ENCODE results near the gene LMLN. TPM values are rescaled to one million over a fixed set of nuclear protein-coding genes. Genes with fewer than 3 reads are reported as not detected.

LMLN gene
- total RNA-seq, 1 experiment from 2014 or later = 2.8 TPM

DNA sequence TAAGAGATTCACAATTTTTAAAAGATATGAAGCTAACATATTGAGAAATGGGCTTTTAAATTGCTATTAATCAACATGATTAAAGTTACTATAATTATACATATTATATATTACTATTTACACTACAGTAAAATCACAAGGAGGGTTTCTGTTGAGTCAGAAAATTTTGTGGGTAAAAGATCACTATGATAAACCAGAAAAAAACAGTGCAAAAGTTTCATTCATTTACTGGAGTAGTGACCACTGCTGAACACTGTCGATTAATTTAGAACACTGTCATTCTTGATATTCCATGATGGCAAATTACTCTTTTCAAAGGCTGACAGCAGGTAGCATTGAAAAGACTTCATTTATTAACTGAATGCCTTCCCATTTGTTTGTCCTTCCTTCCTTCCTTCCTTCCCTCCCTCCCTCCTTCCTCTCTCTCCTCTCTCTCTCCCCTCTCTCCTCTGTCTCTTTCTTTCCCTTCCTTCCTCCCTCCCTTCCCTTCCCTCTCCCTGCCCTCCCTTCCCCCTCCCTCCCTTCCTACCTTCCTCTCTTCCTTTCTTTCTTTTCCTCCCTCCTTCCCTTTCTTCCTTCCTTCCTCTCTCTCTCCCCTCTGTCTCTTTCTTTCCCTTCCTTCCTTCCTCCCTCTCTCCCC, 19.2 kb upstream of the LMLN start:
- Histone ChIP-seq H3K9me2 (replicated peaks; ENCODE audit: insufficient read depth, low read length) (no peaks in the 10 kb centered on the region), H3K79me2 (ENCODE audit: low read length) (no peaks in the 10 kb centered on the region), H3K27me3 (ENCODE audit: low read length) (no peaks in the 10 kb centered on the region), H2AFZ (ENCODE audit: low read length) (no peak overlapping the region), H3K9ac (ENCODE audit: low read length) (no peak overlapping the region), H3K9me3 (ENCODE audit: low read length) (no peaks in the 10 kb centered on the region), H3K4me1 (ENCODE audit: low read length) (peaks cover 22% of the 10 kb centered on the region), H3K27ac (ENCODE audit: low read length) (no peak overlapping the region), H3K4me3 (ENCODE audit: low read length) (no peak overlapping the region), H3K36me3 (ENCODE audit: insufficient read depth, low read length) (no peaks in the 10 kb centered on the region), H4K20me1 (ENCODE audit: insufficient read depth, low read depth, low read length) (no peaks in the 10 kb centered on the region), H3K4me2 (ENCODE audit: low read depth, low read length, poor library complexity, severe bottlenecking) (no peak overlapping the region)
- no peak for DNase-seq

DNA sequence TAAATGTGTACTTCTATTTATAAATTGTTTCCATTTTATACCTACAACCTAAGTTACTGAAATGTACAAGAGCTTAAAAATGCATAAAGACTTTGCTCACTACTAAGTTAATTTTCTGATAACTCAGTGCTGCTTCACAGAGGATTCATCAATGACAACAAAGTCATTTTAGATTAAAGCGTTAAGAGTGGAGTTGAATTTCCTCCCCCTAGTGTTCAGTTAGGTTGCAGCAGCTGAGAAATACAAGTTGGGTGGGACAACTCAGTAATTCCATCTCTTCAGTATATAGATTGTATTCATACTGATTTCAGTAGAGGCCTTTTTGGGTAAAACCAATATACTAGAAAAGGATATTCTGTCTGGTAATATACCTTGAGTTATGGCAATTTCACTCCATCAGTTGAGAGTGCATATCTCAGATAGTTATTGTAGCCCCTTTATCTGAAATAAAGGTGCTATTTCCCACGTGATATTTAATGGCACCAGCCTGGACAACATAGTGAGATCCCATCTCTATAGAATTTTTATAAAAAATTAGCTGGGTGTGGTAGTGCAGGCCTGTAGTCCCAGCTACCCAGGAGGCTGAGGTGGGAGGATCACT, 17.0 kb upstream of the LMLN start:
- Histone ChIP-seq H3K9me3 (ENCODE audit: low read length) (no peaks in the 10 kb centered on the region), H3K27ac (ENCODE audit: low read length) (no peak overlapping the region), H3K4me2 (ENCODE audit: low read depth, low read length, poor library complexity, severe bottlenecking) (no peak overlapping the region), H3K9me2 (replicated peaks; ENCODE audit: insufficient read depth, low read length) (no peaks in the 10 kb centered on the region), H3K36me3 (ENCODE audit: insufficient read depth, low read length) (no peaks in the 10 kb centered on the region), H3K9ac (ENCODE audit: low read length) (no peak overlapping the region), H3K4me3 (ENCODE audit: low read length) (no peak overlapping the region), H3K79me2 (ENCODE audit: low read length) (no peaks in the 10 kb centered on the region), H2AFZ (ENCODE audit: low read length) (no peak overlapping the region), H3K27me3 (ENCODE audit: low read length) (no peaks in the 10 kb centered on the region), H4K20me1 (ENCODE audit: insufficient read depth, low read depth, low read length) (no peaks in the 10 kb centered on the region), H3K4me1 (ENCODE audit: low read length) (peaks cover 10% of the 10 kb centered on the region)
- peak; percentile 88 for DNase-seq

DNA sequence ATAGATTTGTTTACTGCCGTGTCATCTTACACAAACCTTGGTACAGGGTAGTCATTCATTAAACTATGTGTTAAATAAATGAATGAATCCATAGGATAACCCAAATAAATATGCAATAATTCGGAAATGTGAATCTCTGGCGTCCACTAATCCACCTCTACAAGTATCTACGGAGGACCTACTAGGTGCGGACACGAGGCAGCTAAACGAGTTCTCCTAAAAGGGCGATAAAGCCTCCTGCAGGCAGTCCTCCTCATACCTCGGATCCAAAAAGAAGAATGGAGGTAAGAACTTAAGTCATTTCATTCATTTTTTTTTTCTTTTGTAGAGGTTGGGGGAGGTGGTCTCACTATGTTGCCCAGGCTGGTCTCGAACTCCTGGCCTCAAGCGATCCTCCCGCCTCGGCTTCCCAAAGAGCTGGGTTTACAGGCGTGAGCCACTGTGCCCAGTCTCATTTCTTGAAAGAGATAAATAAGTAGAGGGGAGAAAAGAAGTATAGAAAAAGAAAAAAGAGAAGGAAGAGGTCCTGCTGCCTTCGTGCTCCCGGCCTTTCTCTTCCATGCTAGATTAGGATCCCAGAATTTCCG, 10.7 kb upstream of the LMLN start:
- Histone ChIP-seq H3K4me1 (ENCODE audit: low read length) (peaks cover 27% of the 10 kb centered on the region), H2AFZ (ENCODE audit: low read length) (peak overlapping the region; percentile 24; the same call in 1 of the 2 replicates), H3K4me2 (ENCODE audit: low read depth, low read length, poor library complexity, severe bottlenecking) (peak overlapping the region; percentile 92), H3K27me3 (ENCODE audit: low read length) (no peaks in the 10 kb centered on the region), H3K9me3 (ENCODE audit: low read length) (no peaks in the 10 kb centered on the region), H3K36me3 (ENCODE audit: insufficient read depth, low read length) (peaks cover 36% of the 10 kb centered on the region), H3K27ac (ENCODE audit: low read length) (no peak overlapping the region), H3K79me2 (ENCODE audit: low read length) (peaks cover 40% of the 10 kb centered on the region), H3K9ac (ENCODE audit: low read length) (peak overlapping the region; percentile 80), H4K20me1 (ENCODE audit: insufficient read depth, low read depth, low read length) (peaks cover 32% of the 10 kb centered on the region), H3K4me3 (ENCODE audit: low read length) (peak overlapping the region; percentile 81), H3K9me2 (replicated peaks; ENCODE audit: insufficient read depth, low read length) (no peaks in the 10 kb centered on the region)
- no peak for DNase-seq

DNA sequence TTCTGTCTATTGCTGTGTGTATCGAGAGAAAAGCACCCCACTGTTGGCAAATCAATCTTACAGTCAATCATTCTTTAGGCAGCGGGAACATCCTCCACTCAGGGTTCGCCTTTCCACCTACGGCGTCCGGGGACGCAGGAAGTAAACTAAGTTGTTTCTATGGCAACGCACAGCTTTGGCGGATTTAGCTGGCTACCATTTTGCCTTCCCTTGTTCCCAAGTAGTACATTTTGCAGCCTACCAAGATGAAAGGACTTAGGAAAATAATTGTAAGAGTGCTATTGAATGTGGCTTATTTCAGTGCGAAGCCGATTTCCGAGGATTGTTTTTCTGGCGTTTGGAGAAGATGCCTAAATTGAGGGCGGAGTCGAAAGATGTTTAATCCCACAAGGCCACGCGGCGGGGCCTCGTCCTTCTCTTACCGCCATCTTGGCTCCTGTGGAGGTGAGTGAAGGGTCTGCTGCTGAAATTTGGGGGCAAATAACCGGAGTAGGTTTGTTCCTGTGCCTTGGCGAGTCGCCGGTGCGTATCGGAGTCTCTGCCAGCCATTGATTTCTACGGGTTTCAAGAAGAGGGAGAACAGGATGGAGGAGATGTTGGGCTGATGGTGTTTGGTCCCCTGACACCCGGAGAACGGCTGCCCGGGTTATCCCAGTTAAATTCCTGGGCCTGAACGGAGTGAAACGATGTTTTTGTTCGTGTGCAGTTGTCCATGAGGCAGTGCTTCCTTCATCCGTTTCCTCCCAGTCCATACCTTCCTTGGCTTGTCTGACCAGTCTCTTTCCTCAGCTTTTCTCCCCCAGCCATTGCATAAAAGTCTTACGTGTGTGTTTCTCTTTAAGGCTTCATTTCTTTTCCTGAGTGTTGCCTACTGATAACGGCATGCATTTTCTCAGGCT, 10.0 kb upstream of the LMLN start, which contains the start of gene RPL35A:
TSS of gene RPL35A (plus strand) at position 413 of the 899 bp plus-strand sequence. CDS start 778 bp downstream, outside the sequence.
- Histone ChIP-seq H3K9ac (ENCODE audit: low read length) (peak within 1 kb of the TSS; percentile 80), H3K4me2 (ENCODE audit: low read depth, low read length, poor library complexity, severe bottlenecking) (peak within 1 kb of the TSS; percentile 92), H3K27me3 (ENCODE audit: low read length) (no peaks in the 10 kb centered on the region), H3K79me2 (ENCODE audit: low read length) (peaks cover 40% of the 10 kb centered on the region), H3K9me2 (replicated peaks; ENCODE audit: insufficient read depth, low read length) (no peaks in the 10 kb centered on the region), H3K27ac (ENCODE audit: low read length) (peak within 1 kb of the TSS; percentile 70), H3K4me3 (ENCODE audit: low read length) (peak within 1 kb of the TSS; percentile 81), H3K9me3 (ENCODE audit: low read length) (no peaks in the 10 kb centered on the region), H3K4me1 (ENCODE audit: low read length) (peaks cover 27% of the 10 kb centered on the region), H4K20me1 (ENCODE audit: insufficient read depth, low read depth, low read length) (peaks cover 34% of the 10 kb centered on the region), H2AFZ (ENCODE audit: low read length) (peak within 1 kb of the TSS; percentile 24; the same call in 1 of the 2 replicates), H3K36me3 (ENCODE audit: insufficient read depth, low read length) (peaks cover 43% of the 10 kb centered on the region)
- peak; percentile 98 for DNase-seq

DNA sequence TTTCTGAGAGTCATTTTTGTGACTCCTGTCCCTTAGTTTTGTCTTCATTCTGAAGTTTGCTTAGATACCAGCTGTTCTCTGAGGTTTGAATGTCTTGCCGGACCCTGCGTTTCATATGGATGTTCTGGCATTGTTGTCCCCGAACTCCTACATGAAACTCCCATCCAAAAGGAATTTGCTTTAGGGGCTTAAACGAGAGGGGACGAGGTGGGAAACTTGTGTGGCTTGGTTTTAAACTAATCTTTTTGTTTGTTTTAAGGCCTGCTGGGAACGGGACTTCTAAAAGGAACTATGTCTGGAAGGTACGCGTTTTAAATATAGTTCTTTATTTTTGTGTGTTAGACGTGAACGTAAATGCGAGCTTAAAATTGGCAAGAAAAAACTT, 9.3 kb upstream of the LMLN start:
- Histone ChIP-seq H3K4me3 (ENCODE audit: low read length) (peak overlapping the region; percentile 81), H2AFZ (ENCODE audit: low read length) (no peak overlapping the region), H3K9ac (ENCODE audit: low read length) (peak overlapping the region; percentile 80), H3K9me2 (replicated peaks; ENCODE audit: insufficient read depth, low read length) (no peaks in the 10 kb centered on the region), H3K4me2 (ENCODE audit: low read depth, low read length, poor library complexity, severe bottlenecking) (peak overlapping the region; percentile 92), H3K27ac (ENCODE audit: low read length) (peak overlapping the region; percentile 70), H3K9me3 (ENCODE audit: low read length) (no peaks in the 10 kb centered on the region), H3K27me3 (ENCODE audit: low read length) (no peaks in the 10 kb centered on the region), H3K36me3 (ENCODE audit: insufficient read depth, low read length) (peaks cover 49% of the 10 kb centered on the region), H4K20me1 (ENCODE audit: insufficient read depth, low read depth, low read length) (peaks cover 34% of the 10 kb centered on the region), H3K79me2 (ENCODE audit: low read length) (peaks cover 40% of the 10 kb centered on the region), H3K4me1 (ENCODE audit: low read length) (peaks cover 27% of the 10 kb centered on the region)
- DNase-seq = no peak

DNA sequence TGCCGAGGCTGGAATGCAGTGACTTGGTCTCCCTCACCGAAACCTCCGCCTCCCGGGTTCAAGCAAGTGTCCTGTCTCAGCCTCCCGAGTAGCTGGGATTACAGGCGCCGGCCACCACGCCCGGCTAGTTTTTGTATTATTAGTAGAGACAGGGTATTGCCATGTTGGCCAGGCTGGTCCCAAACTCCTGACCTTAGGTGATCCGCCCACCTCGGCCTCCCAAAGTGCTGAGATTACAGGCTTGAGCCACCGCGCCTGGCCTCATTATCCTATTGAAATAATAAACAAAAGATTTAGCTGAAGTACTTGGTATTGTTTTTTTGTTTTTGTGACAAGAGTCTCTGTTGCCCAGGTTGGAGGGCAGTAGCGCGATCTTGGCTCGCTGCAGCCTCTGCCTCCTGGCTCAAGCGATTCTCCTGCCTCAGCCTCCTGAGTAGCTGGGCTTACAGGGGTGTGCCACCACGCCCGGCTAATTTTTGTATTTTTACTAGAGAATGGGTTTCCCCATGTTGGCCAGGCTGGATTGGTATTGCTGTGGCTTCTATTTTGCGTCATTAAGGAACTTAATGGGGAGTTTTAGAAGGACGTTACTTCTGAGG, 8.5 kb upstream of the LMLN start:
- H3K9me2 ChIP-seq (replicated peaks; ENCODE audit: insufficient read depth, low read length) = no peaks in the 10 kb centered on the region
- H2AFZ ChIP-seq (ENCODE audit: low read length) = no peak overlapping the region
- peaks cover 34% of the 10 kb centered on the region for H4K20me1 ChIP-seq (ENCODE audit: insufficient read depth, low read depth, low read length)
- H3K27ac ChIP-seq (ENCODE audit: low read length) = peak overlapping the region; percentile 70; the same call in 1 of the 2 replicates
- H3K79me2 ChIP-seq (ENCODE audit: low read length) = peaks cover 40% of the 10 kb centered on the region
- H3K9me3 ChIP-seq (ENCODE audit: low read length) = no peaks in the 10 kb centered on the region
- H3K36me3 ChIP-seq (ENCODE audit: insufficient read depth, low read length) = peaks cover 56% of the 10 kb centered on the region
- peaks cover 27% of the 10 kb centered on the region for H3K4me1 ChIP-seq (ENCODE audit: low read length)
- no peak for DNase-seq
- no peaks in the 10 kb centered on the region for H3K27me3 ChIP-seq (ENCODE audit: low read length)
- peak overlapping the region; percentile 81 for H3K4me3 ChIP-seq (ENCODE audit: low read length)
- H3K4me2 ChIP-seq (ENCODE audit: low read depth, low read length, poor library complexity, severe bottlenecking) = peak overlapping the region; percentile 92
- H3K9ac ChIP-seq (ENCODE audit: low read length) = peak overlapping the region; percentile 80

DNA sequence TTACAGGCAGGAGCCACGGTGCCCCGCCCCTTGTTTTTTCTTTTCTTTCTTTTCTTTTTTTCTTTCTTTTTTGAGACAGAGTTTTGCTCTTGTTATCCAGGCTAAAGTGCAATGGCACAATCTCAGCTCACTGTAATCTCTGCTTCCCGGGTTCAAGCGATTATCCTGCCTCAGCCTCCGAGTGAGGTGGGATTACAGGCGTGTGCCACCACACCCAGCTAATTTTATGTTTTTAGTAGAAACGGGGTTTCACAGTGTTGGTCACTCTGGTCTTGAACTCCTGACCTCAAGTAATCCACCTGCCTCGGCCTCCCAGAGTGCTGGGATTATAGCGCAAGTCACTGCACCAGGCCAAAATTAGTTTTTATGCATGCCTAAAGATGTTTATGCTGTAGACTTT, 7.6 kb upstream of the LMLN start:
- Histone ChIP-seq H3K4me3 (ENCODE audit: low read length) (no peak overlapping the region), H3K4me2 (ENCODE audit: low read depth, low read length, poor library complexity, severe bottlenecking) (no peak overlapping the region), H3K79me2 (ENCODE audit: low read length) (peaks cover 40% of the 10 kb centered on the region), H3K4me1 (ENCODE audit: low read length) (peaks cover 27% of the 10 kb centered on the region), H3K27me3 (ENCODE audit: low read length) (no peaks in the 10 kb centered on the region), H2AFZ (ENCODE audit: low read length) (no peak overlapping the region), H4K20me1 (ENCODE audit: insufficient read depth, low read depth, low read length) (peaks cover 34% of the 10 kb centered on the region), H3K36me3 (ENCODE audit: insufficient read depth, low read length) (peaks cover 56% of the 10 kb centered on the region), H3K27ac (ENCODE audit: low read length) (no peak overlapping the region), H3K9me3 (ENCODE audit: low read length) (no peaks in the 10 kb centered on the region), H3K9me2 (replicated peaks; ENCODE audit: insufficient read depth, low read length) (no peaks in the 10 kb centered on the region), H3K9ac (ENCODE audit: low read length) (no peak overlapping the region)
- DNase-seq = no peak
